ENCODE results near the gene DYSF.

DNA sequence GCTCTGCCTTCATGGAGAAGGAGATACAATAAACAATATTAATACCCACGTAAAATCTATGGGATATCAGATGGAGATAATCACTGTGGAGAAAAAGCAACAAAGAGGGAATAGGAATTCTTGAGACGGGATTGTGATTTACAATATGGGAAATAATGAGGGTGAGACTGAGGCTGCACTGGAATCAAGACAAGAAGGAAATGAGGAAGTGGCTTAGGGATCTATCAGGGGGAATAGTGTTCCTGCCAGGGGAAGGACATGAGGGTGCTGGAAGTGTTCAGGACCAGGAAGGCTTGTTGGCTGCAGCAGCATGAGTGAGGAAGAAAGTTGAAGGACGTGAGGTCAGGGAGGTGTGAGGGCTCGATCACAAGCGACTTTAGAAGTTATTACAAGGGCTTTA is 182.4 kb downstream of the DYSF start:
- TF ChIP-seq, protein P1, sequence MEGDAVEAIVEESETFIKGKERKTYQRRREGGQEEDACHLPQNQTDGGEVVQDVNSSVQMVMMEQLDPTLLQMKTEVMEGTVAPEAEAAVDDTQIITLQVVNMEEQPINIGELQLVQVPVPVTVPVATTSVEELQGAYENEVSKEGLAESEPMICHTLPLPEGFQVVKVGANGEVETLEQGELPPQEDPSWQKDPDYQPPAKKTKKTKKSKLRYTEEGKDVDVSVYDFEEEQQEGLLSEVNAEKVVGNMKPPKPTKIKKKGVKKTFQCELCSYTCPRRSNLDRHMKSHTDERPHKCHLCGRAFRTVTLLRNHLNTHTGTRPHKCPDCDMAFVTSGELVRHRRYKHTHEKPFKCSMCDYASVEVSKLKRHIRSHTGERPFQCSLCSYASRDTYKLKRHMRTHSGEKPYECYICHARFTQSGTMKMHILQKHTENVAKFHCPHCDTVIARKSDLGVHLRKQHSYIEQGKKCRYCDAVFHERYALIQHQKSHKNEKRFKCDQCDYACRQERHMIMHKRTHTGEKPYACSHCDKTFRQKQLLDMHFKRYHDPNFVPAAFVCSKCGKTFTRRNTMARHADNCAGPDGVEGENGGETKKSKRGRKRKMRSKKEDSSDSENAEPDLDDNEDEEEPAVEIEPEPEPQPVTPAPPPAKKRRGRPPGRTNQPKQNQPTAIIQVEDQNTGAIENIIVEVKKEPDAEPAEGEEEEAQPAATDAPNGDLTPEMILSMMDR (conservative IDR thresholded peaks at IDR 0.05; ENCODE audit: low read length) = no peak
- TF ChIP-seq EZH2phosphoT487 (IDR thresholded peaks at IDR 0.05; ENCODE audit: borderline replicate concordance, low read depth, low read length) = no peak
